HepG2 (cell line): ENCODE measurements around the gene SCAPER. TPM values are rescaled to one million over a fixed set of nuclear protein-coding genes. Genes with fewer than 3 reads are reported as not detected.

Source experiments
- ATF4 ChIP-seq, 2 experiments: fragments of 450-650 bp in 1 of 2; sonication (generic) in 1 of 2; formaldehyde crosslinking; IDR thresholded peaks; 2 replicates each; pipeline versions ENCODE4 v1.5.0 to v1.8.0; 2020 to 2022; ENCODE audit warnings: mild to moderate bottlenecking in 1 of 2, missing genetic modification reagents in 1 of 2
- ELF4 ChIP-seq: sonication (generic); formaldehyde crosslinking; IDR thresholded peaks from 2 replicates; pipeline ENCODE4 v1.5.0; 2020; ENCODE audit warnings: missing genetic modification reagents, mild to moderate bottlenecking, moderate library complexity, borderline replicate concordance
- MAFG ChIP-seq: sonication (generic); formaldehyde crosslinking; IDR thresholded peaks from 2 replicates; pipeline ENCODE4 v1.5.1; 2020; ENCODE audit warnings: mild to moderate bottlenecking, missing genetic modification reagents
- POLR2AphosphoS5 ChIP-seq: IDR thresholded peaks from 2 replicates; pipeline ENCODE4 v1.6.1; 2012; ENCODE audit warnings: low read depth, low read length
- SIN3B ChIP-seq: fragments of 150-350 bp; IDR thresholded peaks from 2 replicates; pipeline ENCODE4 v1.6.1; 2014; ENCODE audit warnings: low read length
- ZNF629 ChIP-seq: sonication (generic); formaldehyde crosslinking; conservative IDR thresholded peaks from 2 replicates; pipeline ENCODE4 v1.5.0; 2020; ENCODE audit warnings: missing genetic modification reagents
- ZNF816 ChIP-seq: sonication (generic); formaldehyde crosslinking; IDR thresholded peaks from 2 replicates; pipeline ENCODE4 v1.8.0; 2022; ENCODE audit warnings: missing genetic modification reagents, mild to moderate bottlenecking, borderline replicate concordance
- ZNF879 ChIP-seq: sonication (generic); formaldehyde crosslinking; IDR thresholded peaks from 2 replicates; pipeline ENCODE4 v1.8.1; 2023; ENCODE audit warnings: missing genetic modification reagents
- polyA plus RNA-seq, 8 experiments: library from polyadenylated mRNA; depleted of rRNA in 3 of 8; stranded (reverse) in 7 of 8; unstranded in 1 of 8; fragments of >200 nt; fragmentation: Illumina TruSeq in 4 of 8; extraction: Trizol in 4 of 8; gene quantifications; 2 replicates each; pipeline versions ENCODE4 v1.2.1 to v1.2.3, GENCODE V29; 2011 to 2016; ENCODE audit warnings: low read depth in 4 of 8, missing spikeins in 1 of 8, mixed read lengths in 1 of 8; ENCODE audit not compliant: insufficient read depth in 1 of 8
- total RNA-seq, 5 experiments: library from RNA; depleted of rRNA; stranded (reverse); fragments of >200 nt; fragmentation: Illumina TruSeq; extraction: Trizol; gene quantifications; 2 replicates each; pipeline ENCODE4 v1.2.3, GENCODE V29; 2016; ENCODE audit warnings: low read depth in 1 of 5
- TF ChIP-seq, protein P1 (sequence below): IDR thresholded peaks from 2 replicates; pipeline ENCODE4 v1.4.0; 2020; ENCODE audit warnings: mild to moderate bottlenecking, missing genetic modification reagents

Gene SCAPER
- total and polyA plus RNA-seq, 2 of the 13 experiments (the other 11 are each of a cell fraction or from before 2014, with no cell fraction given), result 4.3 to 10.5 TPM

DNA sequence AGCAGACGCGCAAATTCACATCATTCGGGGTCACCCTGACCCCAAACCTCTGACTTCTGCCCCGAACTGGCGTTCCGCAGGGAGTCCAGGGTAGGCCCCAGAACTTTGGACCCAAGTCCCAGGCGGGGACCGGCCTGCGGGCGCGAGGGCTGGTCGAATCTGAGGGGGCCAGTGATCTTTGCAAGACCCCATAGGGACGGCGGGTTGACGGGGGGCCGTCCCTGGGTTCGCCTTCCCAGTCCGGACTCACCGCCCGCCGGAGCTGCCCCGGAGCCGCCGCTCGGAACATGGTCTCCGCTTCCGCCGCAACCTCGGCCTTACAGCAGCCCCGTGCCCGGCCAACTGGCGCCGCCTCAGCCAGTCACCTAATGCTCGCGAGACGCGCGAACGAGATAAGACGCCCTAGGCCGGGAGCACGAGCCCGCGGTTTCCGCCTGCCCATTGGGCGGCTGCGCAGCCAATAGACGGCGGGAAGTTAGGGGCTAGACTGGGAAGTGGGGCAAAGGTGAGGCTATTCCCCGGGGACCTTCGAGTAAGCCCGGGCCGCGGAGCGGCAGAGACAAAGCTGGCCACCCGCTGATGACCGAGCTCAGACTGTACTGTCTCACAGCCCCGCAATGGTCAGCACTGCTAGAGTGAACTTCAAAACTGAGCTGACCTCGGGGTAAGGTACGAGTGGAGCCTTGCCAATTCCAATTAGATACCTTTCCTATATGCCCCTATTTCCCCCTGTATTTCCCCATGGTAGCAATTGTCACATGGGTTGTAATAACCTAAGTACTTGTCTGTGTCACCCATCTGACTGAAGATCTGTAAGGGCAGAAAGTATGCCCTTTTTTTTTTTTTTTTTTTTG is 593.8 kb downstream of the SCAPER start, which contains the start of gene ETFA (continued):
- TF ChIP-seq, protein P1, sequence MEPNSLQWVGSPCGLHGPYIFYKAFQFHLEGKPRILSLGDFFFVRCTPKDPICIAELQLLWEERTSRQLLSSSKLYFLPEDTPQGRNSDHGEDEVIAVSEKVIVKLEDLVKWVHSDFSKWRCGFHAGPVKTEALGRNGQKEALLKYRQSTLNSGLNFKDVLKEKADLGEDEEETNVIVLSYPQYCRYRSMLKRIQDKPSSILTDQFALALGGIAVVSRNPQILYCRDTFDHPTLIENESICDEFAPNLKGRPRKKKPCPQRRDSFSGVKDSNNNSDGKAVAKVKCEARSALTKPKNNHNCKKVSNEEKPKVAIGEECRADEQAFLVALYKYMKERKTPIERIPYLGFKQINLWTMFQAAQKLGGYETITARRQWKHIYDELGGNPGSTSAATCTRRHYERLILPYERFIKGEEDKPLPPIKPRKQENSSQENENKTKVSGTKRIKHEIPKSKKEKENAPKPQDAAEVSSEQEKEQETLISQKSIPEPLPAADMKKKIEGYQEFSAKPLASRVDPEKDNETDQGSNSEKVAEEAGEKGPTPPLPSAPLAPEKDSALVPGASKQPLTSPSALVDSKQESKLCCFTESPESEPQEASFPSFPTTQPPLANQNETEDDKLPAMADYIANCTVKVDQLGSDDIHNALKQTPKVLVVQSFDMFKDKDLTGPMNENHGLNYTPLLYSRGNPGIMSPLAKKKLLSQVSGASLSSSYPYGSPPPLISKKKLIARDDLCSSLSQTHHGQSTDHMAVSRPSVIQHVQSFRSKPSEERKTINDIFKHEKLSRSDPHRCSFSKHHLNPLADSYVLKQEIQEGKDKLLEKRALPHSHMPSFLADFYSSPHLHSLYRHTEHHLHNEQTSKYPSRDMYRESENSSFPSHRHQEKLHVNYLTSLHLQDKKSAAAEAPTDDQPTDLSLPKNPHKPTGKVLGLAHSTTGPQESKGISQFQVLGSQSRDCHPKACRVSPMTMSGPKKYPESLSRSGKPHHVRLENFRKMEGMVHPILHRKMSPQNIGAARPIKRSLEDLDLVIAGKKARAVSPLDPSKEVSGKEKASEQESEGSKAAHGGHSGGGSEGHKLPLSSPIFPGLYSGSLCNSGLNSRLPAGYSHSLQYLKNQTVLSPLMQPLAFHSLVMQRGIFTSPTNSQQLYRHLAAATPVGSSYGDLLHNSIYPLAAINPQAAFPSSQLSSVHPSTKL (CRISPR knock-in tag), result peak; percentile 75
- TF ChIP-seq ATF4 (CRISPR knock-in tag; IDR thresholded peaks at IDR 0.05) (peak in 1 of 2 experiments; percentile 60; a peak in 2 of 4 replicates), POLR2AphosphoS5 (peak; percentile 87), ZNF629 (CRISPR knock-in tag) (0 out of 2 replicates have a peak, but pooled peaks have one; percentile 4), MAFG (CRISPR knock-in tag) (no peak), ELF4 (CRISPR knock-in tag) (peak; percentile 79), ZNF816 (CRISPR knock-in tag) (no peak; the same call in 1 of the 2 replicates), SIN3B (0 out of 2 replicates have a peak, but pooled peaks have one; percentile 28), ZNF879 (no peak)
